ENCODE measurements around the gene LAMTOR5.

LAMTOR5 gene

GRCh38 chr1:110424699-110425611 is 17.5 kb upstream of the LAMTOR5 start:
- no peaks in the 10 kb centered on the region for H4K20me1 ChIP-seq (ENCODE audit: control insufficient read depth, insufficient read depth, low read depth, low read length)
- H3K27ac ChIP-seq (ENCODE audit: low read depth, low read length): no peak overlapping the region
- H3K4me1 ChIP-seq (ENCODE audit: control insufficient read depth, low read length): no peaks in the 10 kb centered on the region; the same call in 1 of the 2 replicates
- no peaks in the 10 kb centered on the region for H3F3A ChIP-seq (ENCODE audit: control insufficient read depth, insufficient read depth)
- no peaks in the 10 kb centered on the region for H3K36me3 ChIP-seq (ENCODE audit: control insufficient read depth, low read length)
- H3K27me3 ChIP-seq (ENCODE audit: control insufficient read depth, low read length): no peaks in the 10 kb centered on the region; the same call in 1 of the 2 replicates
- no peak overlapping the region for H3K4me3 ChIP-seq (ENCODE audit: low read length)
- no peak overlapping the region for H3K4me2 ChIP-seq (ENCODE audit: low read length)
- H3K9me2 ChIP-seq (replicated peaks; ENCODE audit: control insufficient read depth, low read length): no peaks in the 10 kb centered on the region
- H3K79me2 ChIP-seq (ENCODE audit: control insufficient read depth, low read length): no peaks in the 10 kb centered on the region
- peaks cover 7% of the 10 kb centered on the region; the same call in 1 of the 2 replicates for H3K9me3 ChIP-seq (ENCODE audit: control insufficient read depth, insufficient read depth, low read length)
- TF ChIP-seq EZH2phosphoT487 (IDR thresholded peaks at IDR 0.05; ENCODE audit: borderline replicate concordance, low read length) (no peak), CTCF (IDR thresholded peaks at IDR 0.05; ENCODE audit: low read depth, low read length, poor library complexity, severe bottlenecking) (no peak)

DNA sequence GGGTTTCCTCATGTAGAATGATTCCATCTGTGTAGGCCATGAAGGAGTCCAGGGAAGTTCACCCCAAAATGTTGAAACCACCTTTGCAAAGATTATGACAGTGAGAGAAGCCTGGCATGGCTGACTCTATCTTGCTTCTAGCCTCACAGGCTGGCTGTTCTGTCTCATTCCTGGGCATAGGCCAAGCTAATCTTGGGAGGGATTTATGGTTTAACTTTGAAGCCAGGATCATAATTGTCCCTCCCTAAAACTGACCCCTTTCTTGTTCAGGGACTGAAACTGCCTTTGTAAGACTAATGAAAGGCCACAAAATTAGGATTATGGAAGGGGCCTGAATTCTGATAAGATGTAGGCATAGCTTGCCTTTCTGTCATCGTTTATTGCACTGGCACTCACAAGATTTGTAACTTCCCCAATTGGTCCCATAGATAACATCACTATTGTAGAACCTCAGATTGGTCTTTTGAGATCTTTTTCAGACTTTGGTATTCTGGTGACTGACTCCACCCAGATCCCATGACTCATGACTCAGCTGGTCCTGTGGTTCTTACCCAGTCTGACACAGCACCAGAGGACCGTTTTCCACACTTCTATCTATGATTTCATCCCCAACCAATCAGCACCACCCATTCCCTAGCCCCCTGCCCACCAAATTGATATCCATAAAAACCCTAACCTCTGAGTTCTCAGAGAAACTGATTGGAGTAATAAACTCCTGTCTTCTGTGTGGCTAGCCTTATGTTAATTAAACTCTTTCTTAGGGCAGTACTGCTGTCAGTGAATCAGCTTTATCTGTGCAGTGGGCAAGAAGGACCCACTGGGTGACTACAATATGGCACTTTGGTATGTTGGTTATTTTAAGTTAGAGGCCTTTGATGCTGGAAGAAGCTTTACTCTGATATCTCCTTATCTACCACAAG is 13.6 kb upstream of the LAMTOR5 start:
- Histone ChIP-seq H3K4me3 (ENCODE audit: low read length) (no peak overlapping the region), H3K79me2 (ENCODE audit: control insufficient read depth, low read length) (no peaks in the 10 kb centered on the region), H3K9me2 (replicated peaks; ENCODE audit: control insufficient read depth, low read length) (no peaks in the 10 kb centered on the region), H4K20me1 (ENCODE audit: control insufficient read depth, insufficient read depth, low read depth, low read length) (no peaks in the 10 kb centered on the region), H3K4me2 (ENCODE audit: low read length) (no peak overlapping the region), H3K27me3 (ENCODE audit: control insufficient read depth, low read length) (no peaks in the 10 kb centered on the region; the same call in 1 of the 2 replicates), H3K4me1 (ENCODE audit: control insufficient read depth, low read length) (no peaks in the 10 kb centered on the region), H3K27ac (ENCODE audit: low read depth, low read length) (no peak overlapping the region), H3K36me3 (ENCODE audit: control insufficient read depth, low read length) (no peaks in the 10 kb centered on the region), H3K9me3 (ENCODE audit: control insufficient read depth, insufficient read depth, low read length) (peaks cover 7% of the 10 kb centered on the region; the same call in 1 of the 2 replicates), H3F3A (ENCODE audit: control insufficient read depth, insufficient read depth) (no peaks in the 10 kb centered on the region)
- no peak for TF ChIP-seq EZH2phosphoT487 (IDR thresholded peaks at IDR 0.05; ENCODE audit: borderline replicate concordance, low read length)
- no peak for TF ChIP-seq CTCF (IDR thresholded peaks at IDR 0.05; ENCODE audit: low read depth, low read length, poor library complexity, severe bottlenecking)

DNA sequence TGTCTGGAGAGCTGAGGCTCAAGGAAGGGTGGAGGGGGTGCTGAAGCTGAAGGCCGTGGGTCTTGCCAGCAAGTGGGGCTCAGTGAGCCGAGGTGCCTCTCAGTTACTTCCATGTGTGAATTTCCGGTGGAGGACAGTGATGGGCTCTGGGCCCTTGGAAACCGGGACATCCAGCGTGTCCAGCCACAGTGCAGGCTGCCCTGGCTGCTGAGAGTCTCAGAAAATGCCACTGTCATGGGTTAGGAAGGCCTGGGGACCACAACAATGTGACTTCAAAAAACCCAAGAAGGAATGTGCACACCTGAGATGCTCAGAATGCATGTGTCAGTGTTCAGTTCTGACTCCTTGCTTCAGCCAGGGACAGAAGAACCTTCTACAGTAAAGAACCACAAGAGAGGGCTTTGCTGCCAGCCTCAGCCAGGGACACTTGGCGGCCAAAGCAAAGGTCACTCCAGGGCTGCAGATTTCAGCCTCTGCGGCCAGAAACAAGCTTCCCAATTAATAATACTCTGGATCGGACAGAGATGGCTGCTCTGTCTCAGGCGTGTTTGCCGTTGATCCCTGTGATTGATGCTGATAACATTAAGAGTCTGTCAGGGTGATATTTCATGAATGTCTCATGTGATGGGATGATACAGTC is 12.6 kb upstream of the LAMTOR5 start:
- Histone ChIP-seq H3K4me1 (ENCODE audit: control insufficient read depth, low read length) (no peaks in the 10 kb centered on the region), H3K79me2 (ENCODE audit: control insufficient read depth, low read length) (no peaks in the 10 kb centered on the region), H4K20me1 (ENCODE audit: control insufficient read depth, insufficient read depth, low read depth, low read length) (no peaks in the 10 kb centered on the region), H3K27me3 (ENCODE audit: control insufficient read depth, low read length) (no peaks in the 10 kb centered on the region; the same call in 1 of the 2 replicates), H3K27ac (ENCODE audit: low read depth, low read length) (no peak overlapping the region), H3K9me3 (ENCODE audit: control insufficient read depth, insufficient read depth, low read length) (peaks cover 7% of the 10 kb centered on the region; the same call in 1 of the 2 replicates), H3K4me2 (ENCODE audit: low read length) (no peak overlapping the region), H3K9me2 (replicated peaks; ENCODE audit: control insufficient read depth, low read length) (no peaks in the 10 kb centered on the region), H3F3A (ENCODE audit: control insufficient read depth, insufficient read depth) (no peaks in the 10 kb centered on the region), H3K4me3 (ENCODE audit: low read length) (no peak overlapping the region), H3K36me3 (ENCODE audit: control insufficient read depth, low read length) (no peaks in the 10 kb centered on the region)
- TF ChIP-seq CTCF (IDR thresholded peaks at IDR 0.05; ENCODE audit: low read depth, low read length, poor library complexity, severe bottlenecking): no peak
- no peak for TF ChIP-seq EZH2phosphoT487 (IDR thresholded peaks at IDR 0.05; ENCODE audit: borderline replicate concordance, low read length)

Measured in DOHH2 (cell line).